DMS 273 treated with DMSO at 0.1 percent for 48 hours (cell line): ENCODE results near the gene TBX2.
"Not testable (repeated sequence)": the region's sequence is repeated elsewhere in the genome, so short reads cannot be mapped to it uniquely, and the experiment has no call there.

Experiments used
- DNase-seq: peaks from one replicate; lab custom pipeline; 2025; lab: John Stamatoyannopoulos, UW

TBX2 gene

GRCh38 chr17:61399131-61400065, at the start of gene TBX2:
TSS of gene TBX2 (plus strand) at chr17:61399843. CDS start at chr17:61400177, 334 bp downstream.
- peak; percentile 82 for DNase-seq

DNA sequence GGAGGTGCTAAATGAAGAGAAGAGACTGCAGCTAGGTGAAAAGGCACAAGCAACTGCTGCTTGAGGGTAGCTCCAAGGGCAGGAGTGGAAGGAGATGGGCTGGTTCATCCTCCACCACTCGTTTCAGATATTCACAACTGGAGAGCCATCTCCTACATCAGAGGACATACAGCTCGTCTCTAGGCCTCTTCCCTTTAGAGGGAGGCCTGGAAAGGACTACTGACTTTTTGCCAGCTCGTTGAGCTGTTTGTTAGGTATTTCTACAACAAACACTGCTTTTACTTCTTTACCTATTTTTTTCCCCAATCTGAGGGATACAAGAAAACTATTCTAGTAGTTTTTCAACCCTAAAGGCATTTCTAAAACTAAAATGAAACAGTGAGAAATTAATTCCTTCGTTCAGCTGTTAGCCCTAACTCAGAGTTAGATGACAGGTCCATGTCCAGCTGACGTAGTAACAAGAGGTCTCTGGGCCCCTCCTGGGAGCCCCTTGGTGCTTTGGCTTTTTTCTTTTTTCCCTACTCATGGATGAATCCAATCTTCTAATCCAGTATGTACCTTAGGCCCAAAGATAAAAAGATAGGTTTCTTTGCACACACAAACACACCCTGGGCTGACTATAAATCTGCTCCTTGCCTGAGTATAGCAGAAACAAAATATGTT, 47.8 kb upstream of the TBX2 start:
- DNase-seq = no peak

GRCh38 chr17:61352408-61352770, 47.3 kb upstream of the TBX2 start:
- DNase-seq = no peak

DNA sequence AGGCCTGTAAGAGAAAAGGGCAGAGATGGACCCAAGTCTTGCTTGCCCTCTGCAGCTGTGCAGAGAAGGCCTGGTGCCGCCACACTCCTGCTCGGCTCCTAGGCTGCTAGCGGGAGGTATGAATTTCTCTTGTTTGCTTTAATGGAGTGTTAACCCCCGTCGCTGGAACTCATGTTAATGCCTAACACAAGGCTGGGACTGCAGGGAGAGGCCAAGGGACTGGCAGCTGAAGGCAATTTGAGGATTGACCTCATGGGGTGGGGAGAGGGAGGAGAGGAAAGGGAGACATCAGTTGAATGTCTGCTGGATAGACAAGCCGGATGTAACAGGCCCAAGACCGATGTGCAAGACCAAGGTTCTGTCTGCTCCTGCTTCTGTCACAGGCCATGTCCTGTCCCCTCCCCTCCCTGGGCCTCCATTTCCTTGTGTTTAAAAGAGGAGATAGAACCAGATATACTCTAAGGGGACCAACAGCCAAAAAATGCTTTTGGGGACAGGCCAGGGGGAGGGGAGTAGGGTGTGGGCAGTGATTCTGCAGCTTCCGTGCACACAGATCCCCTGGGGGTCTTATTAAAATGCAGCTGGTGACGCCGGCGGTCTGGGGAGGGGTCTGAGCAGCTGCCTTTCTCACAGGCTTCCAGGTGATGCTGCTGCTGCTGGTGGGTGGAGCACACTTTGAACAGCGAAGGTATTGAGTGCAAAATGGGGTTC, 46.7 kb upstream of the TBX2 start:
- no peak for DNase-seq

GRCh38 chr17:61353615-61354014, 46.0 kb upstream of the TBX2 start:
- DNase-seq = no peak

- DNase-seq = no peak
These were observed 44.5 kb upstream of the TBX2 start for GRCh38 chr17:61354895-61355874.

DNA sequence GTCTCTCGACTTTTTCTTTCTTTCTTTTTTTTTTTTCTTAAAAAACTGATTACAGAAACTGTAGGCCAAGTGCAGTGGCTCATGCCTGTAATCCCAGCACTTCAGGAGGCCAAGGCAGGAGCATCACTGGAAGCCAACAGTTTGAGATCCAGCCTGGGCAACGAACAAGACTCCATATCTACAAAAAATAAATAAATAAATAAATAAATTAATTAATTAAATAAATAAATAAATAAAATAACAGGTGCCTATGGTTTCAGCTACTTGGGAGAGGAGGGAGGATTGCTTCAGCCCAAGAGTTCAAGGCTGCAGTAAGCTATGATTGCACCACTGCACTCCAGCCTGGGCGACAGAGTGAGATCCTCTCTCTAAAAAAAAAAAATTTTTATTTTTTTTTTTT, 42.6 kb upstream of the TBX2 start:
- not testable (repeated sequence) for DNase-seq

- not testable (repeated sequence) for DNase-seq
These were observed 40.1 kb upstream of the TBX2 start for GRCh38 chr17:61359513-61359912.

DNA sequence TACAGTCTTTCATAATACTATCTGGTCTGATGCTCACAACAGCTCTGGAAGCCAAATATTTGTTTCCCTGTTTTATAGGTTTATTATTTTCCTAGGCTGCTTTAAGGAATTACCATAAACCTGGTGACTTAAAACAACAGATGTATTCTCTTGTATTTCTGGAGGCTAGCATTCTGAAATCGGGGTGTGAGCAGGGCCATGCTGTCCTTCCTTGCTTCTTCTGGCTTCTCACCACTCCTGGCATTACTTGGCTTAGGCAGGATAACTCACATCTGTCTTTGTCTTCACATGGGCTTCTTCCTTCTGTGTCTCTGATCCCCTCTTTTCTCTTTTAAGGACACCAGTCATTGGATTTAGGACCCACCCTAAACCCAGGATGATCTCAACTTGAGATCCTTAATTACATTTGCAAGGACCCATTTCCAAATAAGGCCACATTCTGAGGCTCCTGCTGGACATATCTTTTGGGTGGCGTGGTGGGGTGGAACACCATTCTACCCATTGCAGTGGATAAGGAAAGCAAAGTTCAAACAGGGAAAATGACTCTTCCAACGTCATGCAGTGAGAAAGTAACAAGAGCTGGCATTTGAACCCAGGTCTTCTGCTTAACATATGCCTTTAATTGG, 39.2 kb upstream of the TBX2 start:
- DNase-seq = no peak

- DNase-seq = no peak
These were observed 38.6 kb upstream of the TBX2 start for GRCh38 chr17:61361084-61361483.

DNA sequence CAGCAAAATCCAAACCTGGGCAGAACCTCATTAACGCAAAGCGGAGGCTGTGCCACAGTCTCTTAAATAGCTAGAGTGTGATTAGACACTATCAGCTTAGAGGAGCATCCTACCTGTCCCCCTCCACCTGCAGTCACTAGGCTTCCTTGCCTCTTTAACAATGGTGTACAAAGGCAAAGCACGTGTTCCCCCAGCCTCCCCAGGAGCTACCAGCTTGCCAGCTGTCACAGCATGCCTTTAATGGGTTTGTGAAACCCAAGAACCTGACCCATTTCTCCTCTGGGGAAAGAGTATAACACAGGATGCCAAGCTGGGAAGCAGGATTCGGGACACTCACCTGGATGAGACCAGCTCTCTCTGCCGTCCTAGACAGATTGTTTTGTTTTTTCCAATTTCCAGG, 37.2 kb upstream of the TBX2 start:
- DNase-seq = peak; percentile 24

DNA sequence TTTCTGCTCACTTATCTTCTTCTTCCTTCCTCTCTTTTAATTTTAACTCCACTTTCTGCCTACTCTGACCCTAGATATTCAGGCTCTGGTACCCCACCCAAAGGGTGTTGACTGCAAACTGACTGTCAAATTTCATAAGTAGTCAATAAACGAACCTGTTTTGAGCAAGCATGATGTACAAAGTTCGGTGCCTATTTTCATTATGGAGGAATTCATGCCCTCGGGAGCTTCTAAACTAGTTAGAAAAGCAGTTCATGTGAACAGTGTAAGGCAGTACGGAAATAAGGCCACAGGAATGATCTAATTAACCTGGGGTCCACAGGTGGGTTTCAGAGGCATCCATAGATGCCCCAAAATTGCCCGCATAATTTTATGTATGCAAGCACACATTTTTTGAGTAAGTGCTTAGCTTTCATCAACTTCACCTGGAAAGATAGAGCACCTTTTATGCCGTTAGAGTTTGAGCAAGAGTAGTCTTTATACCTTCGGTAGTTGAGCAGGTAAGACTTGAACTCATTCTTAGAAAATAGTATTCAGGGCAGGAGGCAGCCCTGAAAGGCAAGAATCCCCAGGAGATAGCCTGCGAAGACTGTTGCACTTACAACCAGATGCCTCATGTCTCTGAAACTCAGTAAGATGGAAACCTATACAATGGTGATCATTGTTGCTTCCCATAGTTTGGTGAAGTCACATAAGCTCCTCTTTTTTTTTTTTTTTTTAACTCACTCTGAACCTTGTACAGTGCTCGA, 36.6 kb upstream of the TBX2 start:
- no peak for DNase-seq

GRCh38 chr17:61363601-61364462, 35.8 kb upstream of the TBX2 start:
- DNase-seq = no peak

DNA sequence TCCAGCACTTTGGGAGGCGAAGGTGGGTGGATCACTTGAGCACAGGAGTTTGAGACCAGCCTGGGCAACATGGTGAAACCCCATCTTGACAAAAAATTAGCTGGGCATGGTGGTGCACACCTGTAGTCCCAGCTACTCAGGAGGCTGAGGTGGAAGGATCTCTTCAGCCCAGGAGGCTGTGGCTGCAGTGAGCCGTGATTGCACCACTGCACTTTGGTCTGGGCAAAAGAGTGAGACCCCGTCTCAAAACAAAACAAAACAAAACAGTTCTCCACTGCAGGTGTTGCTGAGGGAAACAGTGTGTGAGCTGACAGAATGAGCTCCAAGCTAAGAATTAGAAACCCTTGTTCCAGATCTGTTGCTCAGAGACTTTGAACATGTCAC, 35.2 kb upstream of the TBX2 start:
- no peak for DNase-seq

DNA sequence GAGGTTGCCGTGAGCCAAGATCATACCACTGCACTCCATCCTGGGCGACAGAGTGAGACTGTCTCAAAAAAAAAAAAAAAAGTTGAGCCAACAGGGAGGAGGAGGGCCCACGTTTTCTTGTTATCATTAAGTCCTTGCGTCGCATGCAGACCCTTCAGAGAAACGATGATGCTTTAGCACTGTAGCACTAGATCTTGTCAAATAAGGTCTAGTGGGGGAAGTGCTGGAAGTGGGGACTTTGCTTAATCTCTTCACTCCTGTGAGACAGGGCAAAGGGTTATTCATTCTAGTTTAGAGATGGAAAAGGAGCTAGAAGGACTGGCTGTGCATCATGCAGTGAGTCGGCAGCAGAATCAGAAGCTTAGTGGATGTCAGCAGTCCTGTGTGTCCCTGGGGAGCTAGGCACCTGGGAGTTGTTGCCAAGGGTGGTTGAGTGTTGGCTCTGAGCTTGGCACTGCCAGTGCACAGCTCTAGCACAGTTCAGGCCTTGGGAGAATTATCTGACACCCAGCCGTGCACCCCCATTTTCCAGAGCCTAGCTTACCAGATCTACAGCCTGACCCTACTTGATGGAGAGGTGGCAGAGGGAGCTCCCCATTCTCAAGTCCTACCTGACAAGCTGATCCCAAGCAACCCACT, 33.4 kb upstream of the TBX2 start:
- DNase-seq = no peak

DNA sequence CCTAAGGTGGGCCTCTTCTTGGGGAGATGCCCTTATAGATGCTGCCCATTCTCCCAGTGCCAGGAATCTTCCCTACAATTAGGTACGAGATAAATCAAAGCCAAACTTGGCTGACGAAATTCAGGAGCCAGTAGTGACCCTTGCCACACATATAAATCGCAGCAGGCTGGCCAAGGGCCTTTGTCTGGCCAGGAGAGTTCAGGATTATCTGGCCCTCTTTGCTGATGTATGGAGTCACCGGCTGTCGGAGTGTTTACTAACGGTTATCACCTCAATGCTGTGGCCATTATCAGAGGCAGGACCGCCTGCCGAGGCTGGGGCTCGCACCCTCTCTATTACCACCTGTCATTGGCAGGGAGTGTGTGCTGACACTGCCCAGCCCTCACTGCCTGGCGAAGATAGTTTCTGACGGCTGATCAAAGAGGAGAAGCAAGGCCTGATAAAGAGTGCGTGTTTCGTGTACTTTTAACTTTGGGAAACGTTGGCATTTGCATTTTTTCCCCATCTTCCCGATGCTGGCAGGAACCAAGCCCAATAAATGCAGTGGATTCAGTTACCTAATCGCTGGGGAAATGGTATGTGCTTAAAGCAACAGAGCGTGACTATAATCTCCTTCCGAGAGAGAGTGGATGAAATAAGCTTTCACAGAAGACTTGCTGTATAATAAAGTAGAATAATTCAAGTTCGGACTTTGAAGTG, 32.8 kb upstream of the TBX2 start:
- no peak for DNase-seq

DNA sequence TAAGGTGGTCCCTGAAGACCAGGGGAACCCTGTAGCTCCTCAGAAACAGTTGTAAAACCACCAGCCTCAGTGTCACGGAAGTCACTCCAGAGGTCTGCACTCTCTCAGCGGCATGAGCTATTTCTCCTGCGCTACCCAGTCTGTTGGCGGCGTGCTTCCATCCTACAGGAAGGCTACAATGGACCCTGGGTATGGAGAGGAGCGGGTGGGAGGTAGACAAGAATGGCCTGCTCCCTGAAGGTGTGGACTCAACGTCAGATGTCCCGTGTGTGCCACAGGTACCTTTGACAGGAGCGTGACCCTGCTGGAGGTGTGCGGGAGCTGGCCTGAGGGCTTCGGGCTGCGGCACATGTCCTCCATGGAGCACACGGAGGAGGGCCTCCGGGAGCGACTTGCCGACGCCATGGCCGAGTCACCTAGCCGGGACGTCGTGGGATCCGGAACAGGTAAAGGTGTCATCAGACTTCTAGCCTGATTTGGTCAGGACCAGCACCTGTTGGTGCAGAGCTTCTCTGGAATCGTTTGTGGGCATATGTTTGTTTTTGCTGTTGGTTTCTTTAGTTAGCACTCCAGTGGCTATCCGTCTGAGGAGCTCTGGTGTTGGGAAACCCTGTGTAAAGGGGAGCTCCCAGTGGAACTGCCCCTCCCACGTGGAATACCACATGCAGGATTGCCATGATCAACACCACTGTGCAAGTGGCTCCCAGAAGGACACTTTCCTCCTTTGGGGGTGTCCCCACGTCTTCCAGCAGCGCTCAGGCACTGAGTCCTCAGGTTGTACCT, 31.4 kb upstream of the TBX2 start:
- no peak for DNase-seq
